ENCODE results near the gene RNF157. TPM values are rescaled to one million over a fixed set of nuclear protein-coding genes. Genes with fewer than 3 reads are reported as not detected.

RNF157 gene
- total and polyA plus RNA-seq, 10 of the 15 experiments (the other 5 are each of a cell fraction or from before 2014, with no cell fraction given) = 1.4 to 15.9 (median 9.6) TPM

- TF ChIP-seq ZNF687 (IDR thresholded peaks at IDR 0.05) (no peak), TCF3 (IDR thresholded peaks at IDR 0.05; ENCODE audit: borderline replicate concordance, insufficient read depth, low read depth, low read length) (0 out of 2 replicates have a peak, but pooled peaks have one; percentile 43), MAX (IDR thresholded peaks at IDR 0.05; ENCODE audit: low read depth, low read length) (no peak), SMC3 (IDR thresholded peaks at IDR 0.05; ENCODE audit: borderline replicate concordance, low read length) (no peak), IKZF1 (conservative IDR thresholded peaks at IDR 0.05) (0 out of 2 replicates have a peak, but pooled peaks have one; percentile 10), MYC (IDR thresholded peaks at IDR 0.05; ENCODE audit: insufficient read depth, insufficient read length, insufficient replicate concordance, low read length, severe bottlenecking) (no peak), PKNOX1 (IDR thresholded peaks at IDR 0.05) (peak; percentile 51), ZBTB40 (IDR thresholded peaks at IDR 0.05; ENCODE audit: borderline replicate concordance) (no peak), RBBP5 (conservative IDR thresholded peaks at IDR 0.05) (no peak), ZNF217 (IDR thresholded peaks at IDR 0.05) (no peak), ZBTB33 (IDR thresholded peaks at IDR 0.05) (no peak), BMI1 (IDR thresholded peaks at IDR 0.05; ENCODE audit: borderline replicate concordance) (no peak), ZNF274 (IDR thresholded peaks at IDR 0.05; ENCODE audit: insufficient read depth, insufficient read length) (no peak), IKZF2 (IDR thresholded peaks at IDR 0.05) (peak in 1 of 2 experiments; percentile 17; a peak in 1 of 4 replicates), SUPT20H (IDR thresholded peaks at IDR 0.05; ENCODE audit: borderline replicate concordance, control insufficient read depth, low read depth, low read length) (no peak), TCF12 (IDR thresholded peaks at IDR 0.05; ENCODE audit: low read depth, low read length) (0 out of 2 replicates have a peak, but pooled peaks have one; percentile 43)
These were observed 21.3 kb upstream of the RNF157 start (continued) for GRCh38 chr17:76261421-76262215.

Data from GM12878 (cell line).